ENCODE measurements around the gene DNPEP. TPM values are rescaled to one million over a fixed set of nuclear protein-coding genes. Genes with fewer than 3 reads are reported as not detected.

The DNPEP gene
- total and polyA plus RNA-seq, 2 donors (not counting 1 experiment from before 2014, with no cell fraction given) = 82.6 to 91.7 TPM

GRCh38 chr2:219436491-219436890 is 48.8 kb upstream of the DNPEP start:
- Mint-ChIP-seq H3K27me3 (peaks cover 46% of the 10 kb centered on the region), H3K9me3 (ENCODE audit: insufficient read depth) (no peaks in the 10 kb centered on the region), H3K4me3 (no peak overlapping the region), H3K27ac (no peak overlapping the region), H3K4me1 (peaks cover 8% of the 10 kb centered on the region)
- CTCF ChIA-PET = interaction anchor here (1.2 kb wide), 1 partner anchor 21 kb away, joined by 3 read pairs; no protein-coding TSS in a partner anchor
- Histone ChIP-seq H3K27ac (ENCODE audit: low read length in 2 of 2) (no peak overlapping the region), H3K79me2 (ENCODE audit: control insufficient read depth, insufficient read depth, low read length) (no peaks in the 10 kb centered on the region), H3K4me3 (ENCODE audit: control extremely low read depth in 1 of 5, extremely low read depth in 1 of 5, insufficient read depth in 1 of 5, low read depth in 2 of 5, low read length in 4 of 5) (no peak overlapping the region), H3K4me1 (ENCODE audit: control insufficient read depth in 2 of 2, insufficient read depth in 2 of 2, low read length in 2 of 2) (peaks cover 5 to 9% of the 10 kb centered on the region in 2 donors), H3K36me3 (replicated peaks in 1 of 2; ENCODE audit: control extremely low read depth in 1 of 2, control insufficient read depth in 1 of 2, extremely low read depth in 1 of 2, insufficient read depth in 2 of 2, low read length in 1 of 2) (no peaks in the 10 kb centered on the region), H3K4me2 (replicated peaks; ENCODE audit: low read depth, low read length, poor library complexity, severe bottlenecking) (no peak overlapping the region), H4K20me1 (ENCODE audit: control insufficient read depth, insufficient read depth, low read length, poor library complexity, severe bottlenecking) (no peaks in the 10 kb centered on the region), H2AFZ (ENCODE audit: insufficient read depth, low read depth, low read length, poor library complexity, severe bottlenecking) (no peak overlapping the region), H3K9me3 (ENCODE audit: control extremely low read depth in 1 of 3, control insufficient read depth in 2 of 3, insufficient read depth in 1 of 3, low read length in 2 of 3) (peaks cover 0 to 10% (median 0%) of the 10 kb centered on the region in 3 donors), H3K9ac (ENCODE audit: low read length) (no peak overlapping the region), H3K27me3 (replicated peaks in 1 of 4; ENCODE audit: control extremely low read depth in 1 of 4, control insufficient read depth in 3 of 4, insufficient read depth in 4 of 4, low read length in 3 of 4) (peaks cover 0 to 55% (median 19%) of the 10 kb centered on the region in 4 experiments)
- POLR2A ChIA-PET = no interaction called here
- ATAC-seq (ENCODE audit: low read depth) = no peak
- no peak for DNase-seq
- 92% methylated on average over 5 of the region's 5 CpGs for WGBS (ENCODE audit: insufficient coverage)
- TF ChIP-seq EZH2 (IDR thresholded peaks at IDR 0.05; ENCODE audit: borderline replicate concordance, insufficient read depth, low read depth, low read length, poor library complexity, severe bottlenecking) = no peak
- no peak for TF ChIP-seq CTCF (IDR thresholded peaks at IDR 0.05)
- intact Hi-C loops (cut with micrococcal nuclease) = no loop called here

DNA sequence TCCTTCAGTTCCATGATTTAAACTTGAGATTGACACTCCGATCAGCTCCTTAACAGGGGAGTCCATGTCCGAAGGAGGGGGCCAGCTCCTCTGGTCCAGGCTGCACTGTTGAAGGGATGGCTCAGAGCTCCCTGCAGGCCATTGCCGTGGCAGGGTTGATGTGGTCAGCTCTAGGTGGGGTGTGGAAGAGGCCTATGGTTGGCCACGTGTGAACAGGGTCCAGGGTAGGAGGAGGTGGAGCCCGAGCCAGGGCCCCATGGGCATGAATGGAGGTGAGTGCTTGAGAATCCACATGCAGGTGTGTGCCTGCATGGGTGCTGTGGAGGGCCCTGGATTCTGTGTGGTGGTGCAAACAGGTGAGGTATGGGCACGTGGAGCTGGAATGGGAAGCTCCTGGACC is 48.0 kb upstream of the DNPEP start:
- Mint-ChIP-seq H3K27ac (no peak overlapping the region), H3K4me3 (no peak overlapping the region), H3K9me3 (ENCODE audit: insufficient read depth) (no peaks in the 10 kb centered on the region), H3K4me1 (no peaks in the 10 kb centered on the region), H3K27me3 (peaks cover 38% of the 10 kb centered on the region)
- H4K20me1 ChIP-seq (ENCODE audit: control insufficient read depth, insufficient read depth, low read length, poor library complexity, severe bottlenecking) = no peaks in the 10 kb centered on the region
- TF ChIP-seq EZH2 (IDR thresholded peaks at IDR 0.05; ENCODE audit: borderline replicate concordance, insufficient read depth, low read depth, low read length, poor library complexity, severe bottlenecking) = no peak
- no peak for TF ChIP-seq CTCF (IDR thresholded peaks at IDR 0.05)
- ChIA-PET CTCF (interaction anchor here (1.2 kb wide), 1 partner anchor 22 kb away, joined by 3 read pairs; no protein-coding TSS in a partner anchor), POLR2A (no interaction called here)
- no peak for ATAC-seq (ENCODE audit: low read depth)
- no peak for DNase-seq
- peaks cover 0 to 47% (median 16%) of the 10 kb centered on the region in 4 experiments for H3K27me3 ChIP-seq (replicated peaks in 1 of 4; ENCODE audit: control extremely low read depth in 1 of 4, control insufficient read depth in 3 of 4, insufficient read depth in 4 of 4, low read length in 3 of 4)
- H3K4me3 ChIP-seq (ENCODE audit: control extremely low read depth in 1 of 5, extremely low read depth in 1 of 5, insufficient read depth in 1 of 5, low read depth in 2 of 5, low read length in 4 of 5) = no peak overlapping the region
- no peak overlapping the region for H3K4me2 ChIP-seq (replicated peaks; ENCODE audit: low read depth, low read length, poor library complexity, severe bottlenecking)
- no peak overlapping the region for H3K9ac ChIP-seq (ENCODE audit: low read length)
- no peak overlapping the region for H3K27ac ChIP-seq (ENCODE audit: low read length in 2 of 2)
- intact Hi-C loops (cut with micrococcal nuclease) = no loop called here
- H3K9me3 ChIP-seq (ENCODE audit: control extremely low read depth in 1 of 3, control insufficient read depth in 2 of 3, insufficient read depth in 1 of 3, low read length in 2 of 3) = peaks cover 0 to 10% (median 0%) of the 10 kb centered on the region in 3 donors
- no peaks in the 10 kb centered on the region for H3K79me2 ChIP-seq (ENCODE audit: control insufficient read depth, insufficient read depth, low read length)
- 82% methylated on average over 6 of the region's 6 CpGs for WGBS (ENCODE audit: insufficient coverage)
- no peaks in the 10 kb centered on the region for H3K36me3 ChIP-seq (replicated peaks in 1 of 2; ENCODE audit: control extremely low read depth in 1 of 2, control insufficient read depth in 1 of 2, extremely low read depth in 1 of 2, insufficient read depth in 2 of 2, low read length in 1 of 2)
- H3K4me1 ChIP-seq (ENCODE audit: control insufficient read depth in 2 of 2, insufficient read depth in 2 of 2, low read length in 2 of 2) = peaks cover 0 to 6% of the 10 kb centered on the region in 2 donors
- no peak overlapping the region for H2AFZ ChIP-seq (ENCODE audit: insufficient read depth, low read depth, low read length, poor library complexity, severe bottlenecking)

All from B cell (primary cell).